GM12801 (cell line): ENCODE measurements around the gene MARCHF9.

Experiments
- CTCF ChIP-seq: IDR thresholded peaks from one replicate; pipeline ENCODE4 v1.5.1; 2011; ENCODE audit warnings: control low read depth; ENCODE audit not compliant: insufficient read length; ENCODE audit errors: extremely low read depth

Gene MARCHF9

DNA sequence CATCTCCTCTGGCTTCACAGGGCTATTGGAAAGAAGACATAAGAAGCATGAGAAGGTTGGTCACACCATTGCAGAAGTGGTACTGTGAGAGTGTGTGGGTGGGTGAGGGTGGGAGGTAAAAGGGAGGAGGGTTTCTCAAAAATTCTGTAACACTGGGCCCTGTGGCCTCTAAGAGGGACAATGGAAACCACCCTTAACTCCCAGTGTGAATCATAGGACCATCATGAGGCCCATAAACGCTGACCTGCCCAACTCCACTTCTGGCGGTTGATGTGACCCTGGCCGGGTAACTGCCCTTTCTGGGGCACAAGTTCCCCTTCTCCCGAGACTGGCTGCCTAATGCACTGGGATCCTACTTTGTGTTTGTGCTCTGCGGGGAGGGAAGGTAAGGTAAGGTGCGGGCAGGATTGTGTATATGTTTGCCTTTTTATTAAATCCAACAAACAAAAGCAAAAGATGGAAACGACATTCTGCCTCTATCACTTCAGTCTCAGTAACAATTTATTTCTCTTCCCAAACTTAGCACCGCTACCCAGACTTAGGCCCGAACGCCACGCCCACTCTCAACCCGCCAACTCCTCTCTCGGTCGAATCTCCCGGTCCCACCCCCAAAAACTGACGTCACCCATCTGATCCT is 16.5 kb downstream of the MARCHF9 start:
- no peak for TF ChIP-seq CTCF

GRCh38 chr12:57771873-57772428 is 17.0 kb downstream of the MARCHF9 start, which contains the start of gene METTL1:
Gene METTL1, minus strand, starts transcription at chr12:57772105. Its CDS starts 22 bp downstream, at chr12:57772083.
- TF ChIP-seq CTCF, result no peak

GRCh38 chr12:57772429-57773322 is 17.8 kb downstream of the MARCHF9 start, which contains the start of gene EEF1AKMT3:
Gene EEF1AKMT3, plus strand, starts transcription at chr12:57772614. Its CDS starts 111 bp downstream, at chr12:57772725.
- TF ChIP-seq CTCF, result no peak

DNA sequence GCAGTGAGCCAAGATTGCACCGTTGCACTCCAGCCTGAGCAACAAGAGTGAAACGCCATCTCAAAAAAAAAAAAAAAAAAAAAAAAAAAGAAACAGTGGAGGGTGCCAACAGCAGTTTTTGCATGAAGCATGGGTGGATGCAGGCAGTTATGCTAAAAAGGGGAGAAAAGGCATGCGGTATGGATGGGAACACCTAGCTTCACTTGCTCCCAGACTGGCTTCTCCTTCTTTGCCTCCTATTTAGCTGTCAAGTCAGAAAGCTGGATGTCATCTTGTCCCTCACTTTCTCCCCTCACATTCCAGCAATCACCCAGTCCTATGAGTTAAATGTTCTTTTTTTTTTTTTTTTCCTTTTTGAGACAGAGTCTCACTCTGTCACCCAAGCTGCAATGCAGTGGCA is 20.1 kb downstream of the MARCHF9 start:
- no peak for TF ChIP-seq CTCF

GRCh38 chr12:57775563-57776246 is 20.8 kb downstream of the MARCHF9 start:
- TF ChIP-seq CTCF, result no peak

DNA sequence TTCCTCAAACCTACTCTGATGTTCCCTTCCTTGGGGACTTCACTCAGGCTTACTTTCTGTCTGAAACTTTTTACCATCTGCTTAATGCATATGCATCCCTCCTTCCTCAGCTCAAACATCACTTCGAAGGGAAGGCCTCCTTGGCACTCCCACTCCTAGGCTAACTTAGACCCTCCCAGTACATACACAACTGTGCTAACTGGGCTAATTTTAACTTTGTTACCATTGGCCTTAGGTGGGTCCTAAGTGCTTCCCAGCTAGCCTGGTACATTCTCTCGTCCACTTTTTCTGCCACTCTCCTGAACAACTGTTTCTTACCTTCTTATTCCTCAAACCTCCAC is 21.3 kb downstream of the MARCHF9 start:
- no peak for TF ChIP-seq CTCF

DNA sequence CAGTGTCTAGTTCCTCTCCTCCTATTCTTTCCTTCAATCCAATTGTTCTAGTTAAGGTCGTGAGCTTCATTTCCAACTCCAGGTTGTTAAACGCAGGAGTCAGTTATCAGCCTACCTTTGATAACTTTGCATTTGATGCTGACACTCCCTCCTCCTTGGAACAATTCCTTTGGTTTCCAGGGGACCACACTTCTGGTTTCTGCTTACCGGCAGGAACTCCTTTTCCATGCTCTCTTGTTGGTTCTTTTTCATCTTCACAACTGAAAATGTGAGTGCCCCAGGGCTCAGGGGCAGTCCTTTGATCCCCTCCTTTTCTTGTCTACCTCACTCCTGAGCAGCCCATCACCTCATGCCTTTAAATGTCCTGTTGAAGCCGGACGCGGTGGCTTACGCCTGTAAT is 22.5 kb downstream of the MARCHF9 start:
- TF ChIP-seq CTCF, result no peak
